Measurements from ENCODE around the gene NKIRAS2. TPM values are rescaled to one million over a fixed set of nuclear protein-coding genes. Genes with fewer than 3 reads are reported as not detected.
"Not testable (repeated sequence)": the region's sequence is repeated elsewhere in the genome, so short reads cannot be mapped to it uniquely, and the experiment has no call there.

NKIRAS2 gene
- total and polyA plus RNA-seq, 2 experiments from 2014 or later, result 66.5 to 71.2 TPM

- Histone ChIP-seq H3K9me3 (ENCODE audit: low read depth) (no peaks in the 10 kb centered on the region), H3K4me2 (ENCODE audit: unreplicated experiment) (no peak overlapping the region), H3K9me2 (ENCODE audit: insufficient read depth) (no peaks in the 10 kb centered on the region), H3K79me2 (ENCODE audit: insufficient read depth) (peaks cover 62% of the 10 kb centered on the region), H3K27ac (no peak overlapping the region), H3K27me3 (replicated peaks; ENCODE audit: insufficient read depth) (no peaks in the 10 kb centered on the region), H3K9ac (no peak overlapping the region), H4K20me1 (ENCODE audit: insufficient read depth) (no peaks in the 10 kb centered on the region), H3F3A (ENCODE audit: insufficient read depth) (peaks cover 10% of the 10 kb centered on the region), H3K36me3 (ENCODE audit: low read depth) (no peaks in the 10 kb centered on the region), H3K4me1 (ENCODE audit: insufficient read depth) (peaks cover 20% of the 10 kb centered on the region), H3K4me3 (no peak overlapping the region), H2AFZ (no peak overlapping the region)
- 75 to 80% methylated on average over 4 of the region's 4 CpGs for WGBS, 2 experiments (ENCODE audit: low coverage in 1 of 2, low lambda C conversion rate in 2 of 2, missing lambda C conversion rate in 2 of 2)
- TF ChIP-seq EZH2phosphoT487 (IDR thresholded peaks at IDR 0.05; ENCODE audit: insufficient read depth, low read depth) (no peak), EZH2 (IDR thresholded peaks at IDR 0.05; ENCODE audit: insufficient read depth, poor library complexity, severe bottlenecking) (no peak)
- in situ Hi-C loops (cut with MboI), result no loop called here
- DNase-seq, result no peak
Measured at GRCh38 chr17:42018988-42019387, 902 bp upstream of the NKIRAS2 start.

GRCh38 chr17:42020845-42021244, 955 bp downstream of the NKIRAS2 start:
- H3K9me3 ChIP-seq (ENCODE audit: low read depth); H3K36me3 ChIP-seq (ENCODE audit: low read depth); in situ Hi-C loops (cut with MboI); H2AFZ ChIP-seq; DNase-seq; H3K27me3 ChIP-seq (replicated peaks; ENCODE audit: insufficient read depth); H3K9me2 ChIP-seq (ENCODE audit: insufficient read depth); H4K20me1 ChIP-seq (ENCODE audit: insufficient read depth): not testable (repeated sequence)
- H3K27ac ChIP-seq, result peak overlapping the region; percentile 69; the same call in 1 of the 2 replicates
- H3K4me2 ChIP-seq (ENCODE audit: unreplicated experiment), result peak overlapping the region; percentile 94
- H3K79me2 ChIP-seq (ENCODE audit: insufficient read depth), result peaks cover 44% of the 10 kb centered on the region
- peaks cover 19% of the 10 kb centered on the region for H3K4me1 ChIP-seq (ENCODE audit: insufficient read depth)
- peak overlapping the region; percentile 87 for H3K4me3 ChIP-seq
- H3K9ac ChIP-seq, result peak overlapping the region; percentile 93
- H3F3A ChIP-seq (ENCODE audit: insufficient read depth), result peaks cover 27% of the 10 kb centered on the region
- WGBS, 2 experiments (ENCODE audit: low coverage in 1 of 2, low lambda C conversion rate in 2 of 2, missing lambda C conversion rate in 2 of 2), result 58 to 59% methylated on average over 8 of the region's 8 CpGs

- in situ Hi-C loops (cut with MboI), result no loop called here
- Histone ChIP-seq H3K9me2 (ENCODE audit: insufficient read depth) (no peaks in the 10 kb centered on the region), H3K36me3 (ENCODE audit: low read depth) (no peaks in the 10 kb centered on the region; the same call in 1 of the 2 replicates), H3K4me1 (ENCODE audit: insufficient read depth) (peaks cover 16% of the 10 kb centered on the region), H3K27ac (0 out of 2 replicates have a peak overlapping the region, but pooled peaks have one; percentile 7), H3K9ac (no peak overlapping the region), H3K27me3 (replicated peaks; ENCODE audit: insufficient read depth) (no peaks in the 10 kb centered on the region), H4K20me1 (ENCODE audit: insufficient read depth) (no peaks in the 10 kb centered on the region), H3K4me3 (no peak overlapping the region), H3F3A (ENCODE audit: insufficient read depth) (peaks cover 28% of the 10 kb centered on the region), H2AFZ (no peak overlapping the region), H3K79me2 (ENCODE audit: insufficient read depth) (peaks cover 30% of the 10 kb centered on the region), H3K9me3 (ENCODE audit: low read depth) (no peaks in the 10 kb centered on the region), H3K4me2 (ENCODE audit: unreplicated experiment) (no peak overlapping the region)
- 91% methylated on average over 15 of the region's 15 CpGs for WGBS, 2 experiments (ENCODE audit: low coverage in 1 of 2, low lambda C conversion rate in 2 of 2, missing lambda C conversion rate in 2 of 2)
- no peak for DNase-seq
- TF ChIP-seq EZH2phosphoT487 (IDR thresholded peaks at IDR 0.05; ENCODE audit: insufficient read depth, low read depth), result no peak
- no peak for TF ChIP-seq EZH2 (IDR thresholded peaks at IDR 0.05; ENCODE audit: insufficient read depth, poor library complexity, severe bottlenecking)
Measured at GRCh38 chr17:42023524-42024349, 3.8 kb downstream of the NKIRAS2 start.

GRCh38 chr17:42025191-42025579, 5.3 kb downstream of the NKIRAS2 start:
- no peak for DNase-seq
- H3F3A ChIP-seq (ENCODE audit: insufficient read depth), result peaks cover 28% of the 10 kb centered on the region
- peaks cover 19% of the 10 kb centered on the region for H3K79me2 ChIP-seq (ENCODE audit: insufficient read depth)
- no peaks in the 10 kb centered on the region for H3K9me2 ChIP-seq (ENCODE audit: insufficient read depth)
- no peak overlapping the region for H3K4me3 ChIP-seq
- H3K27ac ChIP-seq, result peak overlapping the region; percentile 44
- 0 out of 2 replicates have a peak overlapping the region, but pooled peaks have one; percentile 21 for H3K9ac ChIP-seq
- peaks cover 16% of the 10 kb centered on the region for H3K4me1 ChIP-seq (ENCODE audit: insufficient read depth)
- H4K20me1 ChIP-seq (ENCODE audit: insufficient read depth), result no peaks in the 10 kb centered on the region
- H3K9me3 ChIP-seq (ENCODE audit: low read depth), result no peaks in the 10 kb centered on the region
- 63 to 69% methylated on average over 8 of the region's 8 CpGs for WGBS, 2 experiments (ENCODE audit: low coverage in 1 of 2, low lambda C conversion rate in 2 of 2, missing lambda C conversion rate in 2 of 2)
- TF ChIP-seq EZH2phosphoT487 (IDR thresholded peaks at IDR 0.05; ENCODE audit: insufficient read depth, low read depth) (no peak), EZH2 (IDR thresholded peaks at IDR 0.05; ENCODE audit: insufficient read depth, poor library complexity, severe bottlenecking) (no peak)
- no peaks in the 10 kb centered on the region for H3K27me3 ChIP-seq (replicated peaks; ENCODE audit: insufficient read depth)
- peak overlapping the region; percentile 62 for H3K4me2 ChIP-seq (ENCODE audit: unreplicated experiment)
- 0 out of 2 replicates have a peak overlapping the region, but pooled peaks have one; percentile 38 for H2AFZ ChIP-seq
- no peaks in the 10 kb centered on the region; the same call in 1 of the 2 replicates for H3K36me3 ChIP-seq (ENCODE audit: low read depth)
- in situ Hi-C loops (cut with MboI), result no loop called here

Measured in GM23248 (cell line).